Stimulated activated naive CD4-positive, alpha-beta T cell (primary cell): ENCODE results near the gene DOCK3.
A peak's percentile ranks its signal among the peaks of the same experiment; 100 is the strongest.
"Not testable (repeated sequence)": the region's sequence is repeated elsewhere in the genome, so short reads cannot be mapped to it uniquely, and the experiment has no call there.

ENCODE experiments used
- DNase-seq, 6 experiments: peaks; one replicate each; lab custom pipeline; 2025; lab: John Stamatoyannopoulos, UW

The DOCK3 gene

DNA sequence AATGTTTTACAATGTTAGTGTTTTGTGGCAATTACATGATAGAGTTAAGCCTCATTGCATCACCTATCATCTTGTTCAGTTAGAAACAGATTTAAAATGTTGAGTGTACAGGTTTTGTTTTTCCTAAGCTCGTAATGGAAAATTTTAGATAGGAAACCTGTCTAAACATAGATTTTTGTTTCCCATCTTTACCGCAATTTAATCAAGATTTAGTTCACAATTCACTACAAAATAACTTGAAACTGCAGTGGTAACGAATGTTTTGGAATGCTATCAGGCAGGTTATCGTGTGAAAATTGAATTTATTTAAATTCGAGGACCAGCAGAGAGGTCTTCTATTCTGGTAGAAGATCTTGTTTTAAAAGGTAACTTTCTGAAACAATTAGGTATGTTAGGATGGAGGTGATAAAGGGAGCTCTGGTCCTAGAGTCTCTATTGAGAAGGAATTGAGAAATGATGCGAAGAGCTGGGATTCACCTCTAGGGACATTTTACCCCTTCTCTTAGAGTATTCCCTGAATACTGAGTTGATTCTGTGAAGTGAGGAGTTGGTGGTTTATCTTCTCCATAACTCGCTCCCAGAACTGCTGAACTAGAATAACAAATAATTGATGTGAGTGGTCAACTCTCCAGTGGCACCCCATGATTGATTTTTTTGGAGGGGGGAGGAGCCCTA, 1.4 kb downstream of the DOCK3 start:
- DNase-seq, result no peak

DNA sequence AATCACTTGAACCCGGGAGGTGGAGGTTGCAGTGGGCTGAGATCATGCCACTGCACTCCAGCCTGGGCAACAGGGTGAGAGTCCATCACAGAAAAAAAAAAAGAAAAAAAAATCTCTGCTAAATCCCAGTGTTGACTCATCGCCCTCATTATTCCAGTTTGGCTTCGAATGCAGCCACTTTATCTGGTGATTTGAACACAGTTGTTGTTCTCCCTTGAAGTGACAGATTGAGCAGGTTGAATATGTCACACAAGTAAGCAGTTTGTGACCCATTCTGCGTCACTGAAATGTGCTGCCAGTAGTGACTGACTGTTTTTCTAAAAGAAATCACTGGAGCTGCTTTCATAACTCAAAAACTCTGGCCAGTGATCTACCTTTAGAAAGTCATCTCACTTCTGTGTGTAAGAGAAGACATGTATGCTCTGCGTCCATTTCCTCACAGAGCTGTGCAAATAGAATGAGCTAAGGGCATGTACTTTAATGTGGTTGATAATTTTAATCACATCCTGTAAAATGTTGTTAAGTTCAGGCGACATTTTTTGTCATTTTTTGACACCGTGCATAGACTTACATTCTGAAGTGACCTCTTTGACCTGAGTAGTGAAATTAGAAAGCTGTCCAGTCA, 12.5 kb downstream of the DOCK3 start:
- no peak for DNase-seq

DNA sequence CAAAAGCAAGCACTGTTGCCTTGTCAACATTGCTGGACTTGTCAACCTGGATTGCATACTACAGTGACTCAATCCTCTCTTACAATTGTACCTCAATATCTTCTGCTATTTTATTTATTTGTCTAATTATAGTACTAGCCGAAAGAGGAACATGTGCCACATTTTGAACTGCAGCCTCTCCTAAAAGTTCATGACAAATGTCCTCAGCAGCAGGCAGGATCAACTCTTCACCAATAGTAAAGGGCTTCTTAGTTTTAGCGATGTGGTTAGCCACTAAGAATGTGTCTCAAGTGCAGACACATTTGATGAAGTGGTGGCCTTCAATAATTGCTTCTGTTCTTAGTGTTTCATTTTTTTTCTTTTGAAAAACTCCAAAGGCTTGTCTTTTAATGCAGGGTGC, 13.2 kb downstream of the DOCK3 start:
- no peak for DNase-seq

DNA sequence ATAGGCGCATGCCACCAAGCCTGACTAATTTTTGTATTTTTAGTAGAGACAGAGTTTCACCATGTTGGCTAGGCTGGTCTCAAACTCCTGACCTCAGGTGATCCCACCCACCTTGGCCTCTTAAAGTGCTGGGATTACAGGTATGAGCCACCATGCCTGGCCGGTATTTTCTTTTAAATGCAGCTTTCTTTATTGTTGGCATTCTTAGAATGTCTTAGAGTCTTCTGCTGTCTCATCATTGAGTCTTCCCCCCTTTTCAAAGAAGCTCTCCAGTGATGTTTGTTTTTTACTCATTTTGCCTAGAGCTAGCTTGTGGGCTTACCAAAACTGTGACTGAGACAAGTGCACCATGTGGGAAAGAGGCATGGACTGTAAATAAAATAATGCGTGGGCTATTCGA, 13.9 kb downstream of the DOCK3 start:
- DNase-seq, result not testable (repeated sequence)

GRCh38 chr3:50689558-50689957, 14.8 kb downstream of the DOCK3 start:
- no peak for DNase-seq

- DNase-seq, result no peak
Measured at GRCh38 chr3:50695031-50695430, 20.3 kb downstream of the DOCK3 start.

DNA sequence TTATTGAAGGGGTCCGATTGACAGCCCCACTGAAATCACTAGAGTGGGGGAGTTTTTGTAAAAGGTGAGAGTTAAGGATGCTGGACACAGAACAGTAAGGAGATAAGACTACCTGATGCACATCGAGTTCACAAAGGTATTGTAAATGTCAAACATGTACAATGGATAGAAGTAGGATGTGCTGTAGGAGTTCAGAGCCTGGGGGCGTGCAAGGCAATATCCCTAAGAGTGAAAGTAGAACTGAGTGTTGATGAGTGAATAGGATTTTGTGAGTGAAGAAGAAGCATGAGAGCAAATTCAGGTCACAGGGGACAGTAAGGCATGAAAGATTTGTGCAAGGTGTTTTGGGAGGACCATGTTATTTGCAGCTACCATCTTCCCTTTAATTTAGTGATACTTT, 21.5 kb downstream of the DOCK3 start:
- DNase-seq, result no peak

- no peak for DNase-seq
Measured at GRCh38 chr3:50698269-50698668, 23.5 kb downstream of the DOCK3 start.

DNA sequence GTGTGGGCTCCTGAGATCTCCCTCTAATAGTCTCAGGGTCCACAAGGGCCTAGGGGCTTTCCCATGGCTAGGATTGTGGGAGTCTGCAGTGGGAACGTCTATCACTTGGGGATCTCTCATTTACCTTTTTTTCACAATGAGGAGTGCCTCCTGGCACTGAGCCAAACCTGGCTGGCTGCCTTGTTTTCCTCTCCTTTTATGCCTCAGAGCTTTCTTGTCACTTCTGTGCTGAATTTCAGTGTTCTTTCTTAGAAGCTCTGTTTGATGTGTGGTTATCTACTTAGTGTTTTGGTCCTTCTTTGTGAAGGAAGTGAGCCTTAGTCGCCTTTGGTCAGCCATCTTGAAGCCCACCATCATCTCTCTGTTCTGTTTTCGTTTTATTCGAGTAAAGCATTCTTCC, 33.9 kb downstream of the DOCK3 start:
- DNase-seq, result peak in 2 of 6 experiments; percentile 8 to 12

GRCh38 chr3:50714946-50715345, 40.2 kb downstream of the DOCK3 start:
- no peak for DNase-seq

DNA sequence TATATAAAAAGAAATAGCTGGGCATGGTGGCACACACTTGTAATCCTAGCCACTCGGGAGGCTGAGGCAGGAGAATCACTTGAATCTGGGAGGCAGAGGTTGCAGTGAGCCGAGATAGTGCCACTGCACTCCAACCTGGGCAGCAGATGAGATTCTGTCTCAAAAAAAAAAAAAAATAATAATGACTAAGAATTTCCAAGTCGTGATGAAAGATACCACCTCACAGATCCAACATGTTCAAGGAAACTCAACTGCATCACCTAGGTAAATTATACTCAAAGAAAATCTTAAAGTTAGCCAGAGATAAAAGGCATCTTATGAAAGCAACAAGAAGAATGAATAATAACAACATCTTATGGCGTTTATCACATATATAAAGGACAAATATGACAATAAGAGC, 50.1 kb downstream of the DOCK3 start:
- DNase-seq, result no peak

DNA sequence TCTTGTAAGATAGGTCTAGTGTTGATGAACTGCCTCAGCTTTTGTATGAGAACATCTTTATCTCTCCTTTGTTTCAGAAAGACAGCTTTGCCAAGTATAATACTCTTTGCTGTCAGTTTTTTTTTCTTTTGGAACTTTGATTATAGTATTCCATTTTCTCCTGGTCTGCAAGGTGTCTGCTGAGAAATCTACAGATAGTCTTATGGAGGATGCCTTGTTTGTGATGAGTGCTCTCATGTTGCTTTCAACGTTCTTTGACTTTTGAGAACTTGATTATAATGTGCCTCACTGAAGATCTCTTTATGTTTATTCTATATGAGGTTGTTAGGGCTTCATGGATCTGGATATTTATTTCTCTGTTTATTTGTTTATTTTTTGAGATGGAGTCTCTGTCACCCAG, 60.3 kb downstream of the DOCK3 start:
- no peak for DNase-seq

DNA sequence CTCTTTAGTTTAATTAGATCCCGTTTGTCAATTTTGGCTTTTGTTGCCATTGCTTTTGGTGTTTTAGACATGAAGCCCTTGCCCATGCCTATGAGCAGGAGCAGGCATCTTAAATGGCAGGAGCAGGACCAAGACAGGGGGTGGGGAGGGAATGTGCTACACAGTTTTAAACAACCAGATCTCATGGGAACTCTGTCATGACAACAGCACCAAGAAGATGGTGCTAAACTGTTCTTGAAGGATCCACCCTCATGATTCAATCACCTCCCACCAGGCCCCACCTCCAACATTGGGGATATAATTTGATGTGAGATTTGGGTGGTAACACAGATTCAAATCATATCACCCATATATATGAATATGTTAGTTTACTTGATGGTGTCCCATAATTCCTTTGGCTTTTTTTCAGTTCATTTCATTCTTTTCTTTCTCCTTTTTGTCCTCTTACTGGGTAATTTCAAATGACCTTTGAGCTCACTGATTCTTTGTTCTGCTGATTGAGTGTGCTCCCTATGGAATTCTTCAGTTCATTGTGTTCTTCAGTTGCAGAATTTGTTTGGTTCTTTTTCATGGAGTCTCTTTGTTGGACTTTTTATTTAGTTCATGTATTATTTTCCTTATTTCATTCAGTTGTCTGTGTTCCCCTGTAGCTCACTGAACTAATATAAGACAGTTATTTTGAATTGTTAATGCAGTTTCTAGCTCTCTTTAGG, 62.6 kb downstream of the DOCK3 start:
- DNase-seq, result no peak

DNA sequence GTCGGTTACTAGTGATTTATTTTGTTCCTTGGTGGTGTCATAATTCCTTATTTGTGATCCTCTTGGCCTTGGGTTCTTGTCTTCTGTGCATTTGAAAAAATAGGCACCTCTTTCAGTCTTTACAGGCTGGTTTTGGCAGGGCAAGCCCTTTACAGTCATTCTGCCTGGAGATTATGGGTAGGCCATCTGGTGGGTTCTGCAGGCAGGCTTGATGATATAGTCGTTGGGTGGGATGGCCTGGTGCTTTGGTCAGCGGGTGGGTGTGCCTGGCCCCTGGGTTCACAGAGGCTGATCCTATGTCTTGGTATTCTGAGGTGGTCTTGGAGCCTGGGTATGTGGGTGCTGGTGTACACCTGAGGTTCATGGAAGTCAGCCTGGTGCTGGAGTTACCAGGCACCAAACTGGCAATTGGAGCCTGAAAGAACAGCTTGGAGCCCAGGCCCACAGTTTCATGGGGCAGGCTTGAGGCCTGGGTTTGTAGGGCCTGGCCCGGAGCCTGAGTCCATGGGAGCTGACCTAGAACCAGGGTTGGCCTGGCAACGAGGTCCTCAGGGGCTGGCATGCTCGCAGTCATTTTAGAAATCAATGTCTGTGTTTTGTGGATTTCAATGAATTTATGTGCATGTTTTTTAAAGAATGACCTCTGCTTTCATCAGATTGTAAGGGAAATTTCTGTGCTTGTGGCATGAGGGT, 63.3 kb downstream of the DOCK3 start:
- no peak for DNase-seq

DNA sequence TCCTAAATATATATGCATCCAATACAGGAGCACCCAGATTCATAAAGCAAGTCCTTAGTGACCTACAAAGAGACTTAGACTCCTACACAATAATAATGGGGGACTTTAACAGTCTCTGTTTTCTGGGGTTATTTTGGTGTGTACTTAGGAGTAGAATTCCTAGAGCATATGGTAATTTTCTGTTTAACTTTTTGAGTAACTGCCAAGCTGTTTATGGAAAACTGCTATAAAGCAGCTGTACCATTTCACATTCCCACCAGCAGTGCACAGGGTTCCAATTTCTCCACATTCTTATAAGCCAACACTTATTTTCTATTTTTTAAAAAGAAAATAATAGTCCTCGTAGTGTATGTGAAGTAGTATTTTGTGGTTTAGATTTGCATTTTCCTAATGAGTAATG, 68.9 kb downstream of the DOCK3 start:
- no peak for DNase-seq

- DNase-seq, result no peak
Measured at GRCh38 chr3:50749822-50750221, 75.1 kb downstream of the DOCK3 start.

GRCh38 chr3:50759015-50759414, 84.3 kb downstream of the DOCK3 start:
- DNase-seq, result no peak

GRCh38 chr3:50777680-50778079, 103.0 kb downstream of the DOCK3 start:
- DNase-seq, result no peak

GRCh38 chr3:50781766-50782165, 107.0 kb downstream of the DOCK3 start:
- not testable (repeated sequence) for DNase-seq

DNA sequence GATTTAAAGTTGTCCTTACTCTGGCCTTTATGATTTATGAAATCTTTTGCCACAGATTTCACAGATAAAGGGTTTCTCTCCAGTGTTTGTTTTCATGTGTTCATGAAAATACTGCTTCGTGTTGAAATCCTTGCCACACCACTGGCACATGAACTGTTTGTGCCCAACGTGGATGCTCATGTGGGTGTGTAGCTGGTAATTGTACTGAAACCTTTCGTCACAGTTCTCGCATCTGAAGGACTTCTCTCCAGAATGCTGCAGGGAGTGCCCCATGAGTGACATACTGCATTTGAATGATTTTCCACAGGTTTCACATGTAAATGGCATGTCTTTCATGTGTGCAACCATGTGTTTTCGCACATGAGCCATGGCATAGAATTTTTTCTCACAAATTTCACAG, 111.9 kb downstream of the DOCK3 start:
- DNase-seq, result no peak

GRCh38 chr3:50790894-50791293, 116.2 kb downstream of the DOCK3 start:
- not testable (repeated sequence) for DNase-seq

GRCh38 chr3:50792568-50792967, 117.8 kb downstream of the DOCK3 start:
- no peak for DNase-seq

DNA sequence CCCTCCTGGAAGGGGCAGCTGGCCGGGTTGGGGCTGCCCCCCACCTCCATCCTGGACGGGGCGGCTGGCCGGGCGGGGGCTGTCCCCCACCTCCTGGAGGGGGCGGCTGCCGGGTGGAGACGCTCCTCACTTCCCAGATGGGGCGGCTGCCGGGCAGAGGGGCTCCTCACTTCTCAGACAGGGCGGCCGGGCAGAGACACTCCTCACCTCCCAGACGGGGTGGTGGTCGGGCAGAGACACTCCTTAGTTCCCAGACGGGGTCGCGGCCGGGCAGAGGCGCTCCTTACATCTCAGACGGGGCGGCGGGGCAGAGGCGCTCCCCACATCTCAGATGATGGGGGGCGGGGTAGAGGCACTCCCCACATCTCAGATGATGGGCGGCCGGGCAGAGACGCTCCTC, 129.1 kb downstream of the DOCK3 start:
- DNase-seq, result not testable (repeated sequence)
